ENCODE measurements around the gene TMPRSS2. TPM values are rescaled to one million over a fixed set of nuclear protein-coding genes. Genes with fewer than 3 reads are reported as not detected.

The TMPRSS2 gene
- total RNA-seq, 4 donors from 2014 or later, result 14.2 to 47.3 (median 15.6) TPM

Small RNAs within 50 kb of the gene (small RNA-seq; reads per million reads assigned to genes)
- gene RF00421, result not detected

Other genes with a start within 250 kb of the TMPRSS2 start
- gene FAM3B, start 191.4 kb downstream of the TMPRSS2 start, total RNA-seq, result 1 to 10 TPM; 2.4 to 9.9 (median 5.1) TPM
- 10 to 100 TPM in 1 of 4 donors, 1 to 10 TPM in 3; 3.0 to 19.8 (median 7.1) TPM for gene MX2, start 146.1 kb downstream of the TMPRSS2 start, total RNA-seq
- 10 to 100 TPM; 35.4 to 62.6 (median 51.5) TPM for gene MX1, start 81.9 kb downstream of the TMPRSS2 start, total RNA-seq

Data from thyroid gland (tissue), 4 donors.